OCI-LY7 (cell line): ENCODE measurements around the gene TRMT11.

ENCODE experiments used
- EZH2phosphoT487 ChIP-seq: fragments of 200-600 bp; sonication (generic); IDR thresholded peaks from 2 replicates; pipeline ENCODE4 v1.6.1; 2018; ENCODE audit warnings: low read depth, borderline replicate concordance, mild to moderate bottlenecking, mixed run types, antibody characterized with exemption, low read length, moderate library complexity, mixed read lengths
- TF ChIP-seq, protein P1 (sequence below): fragments of 200-600 bp; sonication (generic); conservative IDR thresholded peaks from 2 replicates; pipeline ENCODE4 v1.5.1; 2014; ENCODE audit warnings: mild to moderate bottlenecking, antibody characterized with exemption, low read length, moderate library complexity, mixed read lengths

GRCh38 chr6:125940247-125941041, 45.9 kb upstream of the TRMT11 start:
- TF ChIP-seq, protein P1, sequence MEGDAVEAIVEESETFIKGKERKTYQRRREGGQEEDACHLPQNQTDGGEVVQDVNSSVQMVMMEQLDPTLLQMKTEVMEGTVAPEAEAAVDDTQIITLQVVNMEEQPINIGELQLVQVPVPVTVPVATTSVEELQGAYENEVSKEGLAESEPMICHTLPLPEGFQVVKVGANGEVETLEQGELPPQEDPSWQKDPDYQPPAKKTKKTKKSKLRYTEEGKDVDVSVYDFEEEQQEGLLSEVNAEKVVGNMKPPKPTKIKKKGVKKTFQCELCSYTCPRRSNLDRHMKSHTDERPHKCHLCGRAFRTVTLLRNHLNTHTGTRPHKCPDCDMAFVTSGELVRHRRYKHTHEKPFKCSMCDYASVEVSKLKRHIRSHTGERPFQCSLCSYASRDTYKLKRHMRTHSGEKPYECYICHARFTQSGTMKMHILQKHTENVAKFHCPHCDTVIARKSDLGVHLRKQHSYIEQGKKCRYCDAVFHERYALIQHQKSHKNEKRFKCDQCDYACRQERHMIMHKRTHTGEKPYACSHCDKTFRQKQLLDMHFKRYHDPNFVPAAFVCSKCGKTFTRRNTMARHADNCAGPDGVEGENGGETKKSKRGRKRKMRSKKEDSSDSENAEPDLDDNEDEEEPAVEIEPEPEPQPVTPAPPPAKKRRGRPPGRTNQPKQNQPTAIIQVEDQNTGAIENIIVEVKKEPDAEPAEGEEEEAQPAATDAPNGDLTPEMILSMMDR = no peak
- no peak for TF ChIP-seq EZH2phosphoT487
